T follicular helper cell (primary cell): Measurements from ENCODE around the gene FGFRL1.

Experiments
- DNase-seq: peaks from one replicate; pipeline ENCODE4 v3.0.0-alpha.2; 2020; ENCODE audit warnings: low read depth
- total RNA-seq, 2 experiments: gene quantifications; one replicate each; lab custom pipeline; 2026; lab: John Stamatoyannopoulos, UW

Gene FGFRL1
- total RNA-seq: 17.9 to 26.3 reads per million in 2 experiments

GRCh38 chr4:1011022-1011665, at the start of gene FGFRL1:
Gene FGFRL1, plus strand, starts transcription at chr4:1011626. Its CDS starts 860 bp downstream, at chr4:1012486.
- DNase-seq: peak; percentile 87

GRCh38 chr4:962231-963208, 48.9 kb upstream of the FGFRL1 start:
- DNase-seq: no peak

GRCh38 chr4:963276-964225, 47.9 kb upstream of the FGFRL1 start:
- DNase-seq: no peak

GRCh38 chr4:964346-965025, 46.9 kb upstream of the FGFRL1 start:
- no peak for DNase-seq

GRCh38 chr4:965048-965765, 46.2 kb upstream of the FGFRL1 start:
- DNase-seq: no peak

- DNase-seq: no peak
These were observed 45.7 kb upstream of the FGFRL1 start for GRCh38 chr4:965766-966134.

GRCh38 chr4:966266-967112, 44.9 kb upstream of the FGFRL1 start:
- no peak for DNase-seq

- no peak for DNase-seq
These were observed 44.0 kb upstream of the FGFRL1 start for GRCh38 chr4:967113-968104.

GRCh38 chr4:968221-968620, 43.2 kb upstream of the FGFRL1 start:
- no peak for DNase-seq

GRCh38 chr4:968621-969394, 42.6 kb upstream of the FGFRL1 start:
- no peak for DNase-seq

GRCh38 chr4:970046-970745, 41.2 kb upstream of the FGFRL1 start:
- no peak for DNase-seq

GRCh38 chr4:970854-971520, 40.4 kb upstream of the FGFRL1 start:
- no peak for DNase-seq

GRCh38 chr4:971666-972500, 39.5 kb upstream of the FGFRL1 start:
- no peak for DNase-seq

GRCh38 chr4:972651-973424, 38.6 kb upstream of the FGFRL1 start:
- peak; percentile 44 for DNase-seq
